GM12878 (cell line): Measurements from ENCODE around the gene TRPM5. TPM values are rescaled to one million over a fixed set of nuclear protein-coding genes. Genes with fewer than 3 reads are reported as not detected.

Experiments used
- ATAC-seq: fragments of 200-7000 bp; cut with Tn5 transposase; 3 replicates; pipeline ENCODE4 v1.9.1; 2020; ENCODE audit warnings: mild to moderate bottlenecking, moderate library complexity
- BruUV-seq: library from RNA; stranded (reverse); fragments of 400-500 nt; replicated peaks from 2 replicates; lab custom pipeline; 2021; lab: Mats Ljungman, UMichigan
- CTCF ChIA-PET: fragments of 300-600 bp; sonication (Branson Sonifier 250); formaldehyde crosslinking; extraction: SDS; loops from one replicate; lab custom pipeline; 2021; ENCODE audit warnings: inconsistent platforms; lab: Yijun Ruan, JAX
- POLR2A ChIA-PET: fragments of 350-600 bp; formaldehyde crosslinking; extraction: SDS; loops from one replicate; lab custom pipeline; 2021; ENCODE audit warnings: inconsistent platforms; lab: Charles Lee
- RAD21 ChIA-PET: fragments of 300-600 bp; sonication (Branson Sonifier 250); formaldehyde crosslinking; loops from one replicate; lab custom pipeline; 2023; ENCODE audit warnings: antibody characterized with exemption; ENCODE audit not compliant: unreplicated experiment; lab: Charles Lee
- SMC1A ChIA-PET: fragments of 300-600 bp; sonication (Branson Sonifier 250); formaldehyde crosslinking; loops from one replicate; lab custom pipeline; 2023; ENCODE audit not compliant: unreplicated experiment, uncharacterized antibody; lab: Charles Lee
- DNase-seq: peaks from one replicate; pipeline ENCODE4 v3.0.0-alpha.2; 2011; ENCODE audit warnings: low read depth, low spot score
- FAIRE-seq: peaks from 3 replicates; lab custom pipeline; 2011; peaks lifted over from hg19 to GRCh38; lab: Jason Lieb, UNC
- H2AFZ ChIP-seq: 2 replicates; pipeline ENCODE4 v1.6.0; 2011; ENCODE audit warnings: low read depth, low read length, control low read depth; ENCODE audit not compliant: control insufficient read depth
- H3K27ac ChIP-seq: 2 replicates; pipeline ENCODE4 v1.5.1; 2011; ENCODE audit warnings: control low read depth; ENCODE audit not compliant: control insufficient read depth, insufficient read depth
- H3K27me3 ChIP-seq, 2 experiments: replicated peaks in 1 of 2; 2 replicates each; pipeline versions ENCODE4 v1.6.0 to v1.6.1; 2011; ENCODE audit warnings: low read length in 1 of 2; ENCODE audit not compliant: control insufficient read depth in 2 of 2, insufficient read depth in 2 of 2
- H3K36me3 ChIP-seq, 2 experiments: 2 replicates each; pipeline ENCODE4 v1.5.1; 2011; ENCODE audit warnings: low read length in 1 of 2; ENCODE audit not compliant: control insufficient read depth in 2 of 2, insufficient read depth in 2 of 2
- H3K4me1 ChIP-seq: 2 replicates; pipeline ENCODE4 v1.6.1; 2011; ENCODE audit warnings: mild to moderate bottlenecking, low read length, moderate library complexity, mixed read lengths; ENCODE audit not compliant: control insufficient read depth, insufficient read depth
- H3K4me2 ChIP-seq: 2 replicates; pipeline ENCODE4 v1.6.0; 2011; ENCODE audit warnings: control low read depth; ENCODE audit not compliant: control insufficient read depth, insufficient read depth
- H3K4me3 ChIP-seq: fragments of 200-600 bp; sonication (generic); 2 replicates; pipeline ENCODE4 v1.5.1; 2016
- H3K79me2 ChIP-seq: 2 replicates; pipeline ENCODE4 v1.6.0; 2011; ENCODE audit warnings: low read length; ENCODE audit not compliant: control insufficient read depth, insufficient read depth
- H3K9ac ChIP-seq: 2 replicates; pipeline ENCODE4 v1.8.0; 2011; ENCODE audit warnings: low read length, control low read depth, mixed read lengths; ENCODE audit not compliant: control insufficient read depth, insufficient read depth
- H3K9me3 ChIP-seq: replicated peaks from 3 replicates; pipeline ENCODE4 v1.5.1; 2011; ENCODE audit warnings: mild to moderate bottlenecking, low read length; ENCODE audit not compliant: control insufficient read depth, insufficient read depth
- H4K20me1 ChIP-seq: 2 replicates; pipeline ENCODE4 v1.6.0; 2011; ENCODE audit not compliant: control insufficient read depth, insufficient read depth
- BMI1 ChIP-seq: fragments of 450-650 bp; IDR thresholded peaks from 2 replicates; pipeline ENCODE4 v1.6.1; 2016; ENCODE audit warnings: mild to moderate bottlenecking, moderate library complexity, borderline replicate concordance
- CEBPB ChIP-seq, 2 experiments: fragments of 150-350 bp in 1 of 2; IDR thresholded peaks; 2 replicates each; pipeline ENCODE4 v1.6.1; 2012 to 2014; ENCODE audit warnings: low read depth in 2 of 2, low read length in 2 of 2, borderline replicate concordance in 1 of 2, inconsistent platforms in 1 of 2
- HCFC1 ChIP-seq: fragments of 150-350 bp; IDR thresholded peaks from 2 replicates; pipeline ENCODE4 v1.6.1; 2014; ENCODE audit warnings: low read length
- MTA2 ChIP-seq: fragments of 450-650 bp; IDR thresholded peaks from 2 replicates; pipeline ENCODE4 v1.6.1; 2016; ENCODE audit warnings: low read depth, mild to moderate bottlenecking, moderate library complexity
- SP1 ChIP-seq: IDR thresholded peaks from one replicate; pipeline ENCODE4 v1.6.1; 2011; ENCODE audit warnings: low read depth, low read length
- TCF7 ChIP-seq: IDR thresholded peaks from 2 replicates; pipeline ENCODE4 v1.6.1; 2014; ENCODE audit warnings: antibody characterized with exemption, borderline replicate concordance
- ZNF274 ChIP-seq: IDR thresholded peaks from one replicate; pipeline ENCODE4 v1.8.0; 2011; ENCODE audit not compliant: insufficient read length, insufficient read depth
- WGBS: methylation state at CpG from one replicate; pipeline ENCODE4 v1.1.6; 2016; ENCODE audit warnings: low lambda C conversion rate; ENCODE audit not compliant: insufficient replicate concordance, insufficient coverage; ENCODE audit errors: missing lambda C conversion rate; 5-methylcytosine and 5-hydroxymethylcytosine counted together
- in situ Hi-C: fragments of 300-500 bp; cut with MboI; formaldehyde crosslinking; loops from 9 replicates; pipeline ENCODE4 v1.14.3; 2018; ENCODE audit warnings: mixed read lengths
- intact Hi-C: fragments of 100-400 bp; cut with micrococcal nuclease; formaldehyde crosslinking; loops from one replicate; pipeline ENCODE4 v1.14.2; 2022; ENCODE audit not compliant: unreplicated experiment
- polyA plus RNA-seq, 11 experiments: library from polyadenylated mRNA; depleted of rRNA in 4 of 11; unstranded in 6 of 11; stranded (reverse) in 5 of 11; fragments of >200 nt; fragmentation: Nextera tagmentation in 4 of 11; fragmentation: Illumina TruSeq in 1 of 11; extraction: Ambion mirVana in 4 of 11; extraction: Trizol in 1 of 11; gene quantifications; 1 replicate in 1 of 11; 2 replicates in 10 of 11; pipeline versions ENCODE4 v1.2.1 to v1.2.3, GENCODE V29; 2011 to 2016; ENCODE audit warnings: inconsistent platforms in 2 of 11, missing spikeins in 2 of 11, low read depth in 1 of 11
- total RNA-seq, 4 experiments: library from RNA; depleted of rRNA in 3 of 4; stranded (reverse); fragments of >200 nt in 3 of 4; fragmentation: Illumina TruSeq in 1 of 4; extraction: Trizol in 1 of 4; gene quantifications; 2 replicates each; pipeline versions ENCODE4 v1.2.1 to v1.2.3, GENCODE V29; 2013 to 2021
- TF ChIP-seq, protein P1 (sequence below): IDR thresholded peaks from 2 replicates; pipeline ENCODE4 v1.6.1; 2012; ENCODE audit warnings: low read depth, low read length, improper control_type of control experiment
- TF ChIP-seq, protein P2 (sequence below): fragments of 150-350 bp; IDR thresholded peaks from 2 replicates; pipeline ENCODE4 v1.6.1; 2016; ENCODE audit warnings: low read depth, low read length
- TF ChIP-seq, protein P3 (sequence below): fragments of 450-650 bp; IDR thresholded peaks from 2 replicates; pipeline ENCODE4 v1.6.1; 2017; ENCODE audit warnings: antibody characterized with exemption, mild to moderate bottlenecking, moderate library complexity
- TF ChIP-seq, protein P4 (sequence below): fragments of 450-650 bp; IDR thresholded peaks from 2 replicates; pipeline ENCODE4 v1.6.1; 2014; ENCODE audit warnings: mild to moderate bottlenecking

TRPM5 gene
- total and polyA plus RNA-seq, 10 of the 15 experiments (the other 5 are each of a cell fraction or from before 2014, with no cell fraction given) = not detected

DNA sequence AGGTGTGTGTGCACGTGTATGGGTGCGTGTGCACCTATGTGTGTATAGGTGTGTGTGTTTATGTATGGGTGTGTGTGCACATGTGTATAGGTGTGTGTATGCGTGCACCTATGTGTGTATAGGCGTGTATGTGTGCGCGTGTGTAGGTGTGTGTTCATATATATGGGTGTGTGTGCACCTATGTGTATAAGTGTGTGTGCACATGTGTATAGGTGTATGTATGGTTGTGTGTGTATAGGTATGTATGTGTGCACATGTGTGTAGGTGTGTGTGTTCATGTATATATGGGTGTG, 27.4 kb upstream of the TRPM5 start (continued):
- TF ChIP-seq, protein P1, sequence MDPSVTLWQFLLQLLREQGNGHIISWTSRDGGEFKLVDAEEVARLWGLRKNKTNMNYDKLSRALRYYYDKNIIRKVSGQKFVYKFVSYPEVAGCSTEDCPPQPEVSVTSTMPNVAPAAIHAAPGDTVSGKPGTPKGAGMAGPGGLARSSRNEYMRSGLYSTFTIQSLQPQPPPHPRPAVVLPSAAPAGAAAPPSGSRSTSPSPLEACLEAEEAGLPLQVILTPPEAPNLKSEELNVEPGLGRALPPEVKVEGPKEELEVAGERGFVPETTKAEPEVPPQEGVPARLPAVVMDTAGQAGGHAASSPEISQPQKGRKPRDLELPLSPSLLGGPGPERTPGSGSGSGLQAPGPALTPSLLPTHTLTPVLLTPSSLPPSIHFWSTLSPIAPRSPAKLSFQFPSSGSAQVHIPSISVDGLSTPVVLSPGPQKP = no peak
- TF ChIP-seq, protein P2, sequence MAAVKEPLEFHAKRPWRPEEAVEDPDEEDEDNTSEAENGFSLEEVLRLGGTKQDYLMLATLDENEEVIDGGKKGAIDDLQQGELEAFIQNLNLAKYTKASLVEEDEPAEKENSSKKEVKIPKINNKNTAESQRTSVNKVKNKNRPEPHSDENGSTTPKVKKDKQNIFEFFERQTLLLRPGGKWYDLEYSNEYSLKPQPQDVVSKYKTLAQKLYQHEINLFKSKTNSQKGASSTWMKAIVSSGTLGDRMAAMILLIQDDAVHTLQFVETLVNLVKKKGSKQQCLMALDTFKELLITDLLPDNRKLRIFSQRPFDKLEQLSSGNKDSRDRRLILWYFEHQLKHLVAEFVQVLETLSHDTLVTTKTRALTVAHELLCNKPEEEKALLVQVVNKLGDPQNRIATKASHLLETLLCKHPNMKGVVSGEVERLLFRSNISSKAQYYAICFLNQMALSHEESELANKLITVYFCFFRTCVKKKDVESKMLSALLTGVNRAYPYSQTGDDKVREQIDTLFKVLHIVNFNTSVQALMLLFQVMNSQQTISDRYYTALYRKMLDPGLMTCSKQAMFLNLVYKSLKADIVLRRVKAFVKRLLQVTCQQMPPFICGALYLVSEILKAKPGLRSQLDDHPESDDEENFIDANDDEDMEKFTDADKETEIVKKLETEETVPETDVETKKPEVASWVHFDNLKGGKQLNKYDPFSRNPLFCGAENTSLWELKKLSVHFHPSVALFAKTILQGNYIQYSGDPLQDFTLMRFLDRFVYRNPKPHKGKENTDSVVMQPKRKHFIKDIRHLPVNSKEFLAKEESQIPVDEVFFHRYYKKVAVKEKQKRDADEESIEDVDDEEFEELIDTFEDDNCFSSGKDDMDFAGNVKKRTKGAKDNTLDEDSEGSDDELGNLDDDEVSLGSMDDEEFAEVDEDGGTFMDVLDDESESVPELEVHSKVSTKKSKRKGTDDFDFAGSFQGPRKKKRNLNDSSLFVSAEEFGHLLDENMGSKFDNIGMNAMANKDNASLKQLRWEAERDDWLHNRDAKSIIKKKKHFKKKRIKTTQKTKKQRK = no peak

DNA sequence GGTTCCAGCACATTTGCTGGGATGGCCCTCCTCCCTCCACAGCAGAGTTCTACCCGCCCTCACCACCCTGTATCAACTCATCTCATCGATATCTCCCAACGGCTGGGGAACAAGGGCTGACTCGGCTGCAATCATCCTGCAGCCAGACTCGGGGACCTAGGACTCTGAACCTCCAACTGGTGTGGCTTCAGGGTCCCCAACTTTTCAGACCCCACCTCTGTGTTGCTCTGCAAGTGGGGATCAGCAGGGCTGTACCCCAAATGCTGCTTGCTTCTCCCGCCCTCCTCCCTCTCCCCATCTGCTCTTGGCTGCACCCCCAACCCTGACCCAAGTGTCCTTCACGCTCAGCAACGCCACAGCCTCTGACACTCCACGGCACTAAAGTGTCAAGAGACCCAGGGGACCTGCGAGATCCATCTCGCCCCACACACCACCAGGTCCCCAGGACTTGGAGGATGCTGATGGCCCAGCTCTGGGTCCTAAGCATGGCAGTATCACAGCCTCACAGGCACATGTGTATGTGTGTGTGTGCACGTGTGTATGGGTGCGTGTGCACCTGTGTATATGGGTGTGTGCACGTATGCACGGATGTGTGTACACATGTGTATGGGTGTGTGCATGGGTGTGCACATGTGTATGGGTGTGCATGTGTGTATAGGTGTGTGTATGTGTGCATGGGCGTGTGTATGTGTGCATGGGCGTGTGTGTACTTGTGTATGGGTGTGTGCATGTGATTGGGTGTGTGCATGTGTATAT, 26.9 kb upstream of the TRPM5 start:
- no peaks in the 10 kb centered on the region for H3K9me3 ChIP-seq
- H3K9ac ChIP-seq = no peak overlapping the region
- no TSS peak for BruUV-seq
- no peaks in the 10 kb centered on the region for H4K20me1 ChIP-seq
- no peak overlapping the region for H3K27ac ChIP-seq
- ChIA-PET RAD21 (no interaction called here), POLR2A (no interaction called here), SMC1A (no interaction called here), CTCF (no interaction called here)
- in situ Hi-C loops = no loop called here
- H3K36me3 ChIP-seq = no peaks in the 10 kb centered on the region
- H3K27me3 ChIP-seq = no peaks in the 10 kb centered on the region
- H3K4me3 ChIP-seq = no peak overlapping the region
- H2AFZ ChIP-seq = no peak overlapping the region
- intact Hi-C loops = no loop called here
- H3K4me1 ChIP-seq = peaks cover 10% of the 10 kb centered on the region; the same call in 1 of the 2 replicates
- no peak for FAIRE-seq
- 42% methylated on average over 17 of the region's 17 CpGs for WGBS
- no peak overlapping the region for H3K4me2 ChIP-seq
- ATAC-seq = no peak
- H3K79me2 ChIP-seq = no peaks in the 10 kb centered on the region
- DNase-seq = no peak
- TF ChIP-seq HCFC1 (no peak), BMI1 (no peak), SP1 (no peak), TCF7 (no peak), CEBPB (IDR thresholded peaks at IDR 0.05; ENCODE audit: borderline replicate concordance in 1 of 2, low read depth in 2 of 2, low read length in 2 of 2) (no peak), ZNF274 (no peak), MTA2 (no peak)
- TF ChIP-seq, protein P3, sequence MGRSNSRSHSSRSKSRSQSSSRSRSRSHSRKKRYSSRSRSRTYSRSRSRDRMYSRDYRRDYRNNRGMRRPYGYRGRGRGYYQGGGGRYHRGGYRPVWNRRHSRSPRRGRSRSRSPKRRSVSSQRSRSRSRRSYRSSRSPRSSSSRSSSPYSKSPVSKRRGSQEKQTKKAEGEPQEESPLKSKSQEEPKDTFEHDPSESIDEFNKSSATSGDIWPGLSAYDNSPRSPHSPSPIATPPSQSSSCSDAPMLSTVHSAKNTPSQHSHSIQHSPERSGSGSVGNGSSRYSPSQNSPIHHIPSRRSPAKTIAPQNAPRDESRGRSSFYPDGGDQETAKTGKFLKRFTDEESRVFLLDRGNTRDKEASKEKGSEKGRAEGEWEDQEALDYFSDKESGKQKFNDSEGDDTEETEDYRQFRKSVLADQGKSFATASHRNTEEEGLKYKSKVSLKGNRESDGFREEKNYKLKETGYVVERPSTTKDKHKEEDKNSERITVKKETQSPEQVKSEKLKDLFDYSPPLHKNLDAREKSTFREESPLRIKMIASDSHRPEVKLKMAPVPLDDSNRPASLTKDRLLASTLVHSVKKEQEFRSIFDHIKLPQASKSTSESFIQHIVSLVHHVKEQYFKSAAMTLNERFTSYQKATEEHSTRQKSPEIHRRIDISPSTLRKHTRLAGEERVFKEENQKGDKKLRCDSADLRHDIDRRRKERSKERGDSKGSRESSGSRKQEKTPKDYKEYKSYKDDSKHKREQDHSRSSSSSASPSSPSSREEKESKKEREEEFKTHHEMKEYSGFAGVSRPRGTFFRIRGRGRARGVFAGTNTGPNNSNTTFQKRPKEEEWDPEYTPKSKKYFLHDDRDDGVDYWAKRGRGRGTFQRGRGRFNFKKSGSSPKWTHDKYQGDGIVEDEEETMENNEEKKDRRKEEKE = no peak
- TF ChIP-seq, protein P1 = no peak
- TF ChIP-seq, protein P4, sequence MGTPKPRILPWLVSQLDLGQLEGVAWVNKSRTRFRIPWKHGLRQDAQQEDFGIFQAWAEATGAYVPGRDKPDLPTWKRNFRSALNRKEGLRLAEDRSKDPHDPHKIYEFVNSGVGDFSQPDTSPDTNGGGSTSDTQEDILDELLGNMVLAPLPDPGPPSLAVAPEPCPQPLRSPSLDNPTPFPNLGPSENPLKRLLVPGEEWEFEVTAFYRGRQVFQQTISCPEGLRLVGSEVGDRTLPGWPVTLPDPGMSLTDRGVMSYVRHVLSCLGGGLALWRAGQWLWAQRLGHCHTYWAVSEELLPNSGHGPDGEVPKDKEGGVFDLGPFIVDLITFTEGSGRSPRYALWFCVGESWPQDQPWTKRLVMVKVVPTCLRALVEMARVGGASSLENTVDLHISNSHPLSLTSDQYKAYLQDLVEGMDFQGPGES = no peak
